Liver (tissue), 2 donors: ENCODE measurements around the gene MISFA.

Experiments
- FOXA1 ChIP-seq: IDR thresholded peaks from 2 replicates; pipeline ENCODE4 v1.6.1; 2016; ENCODE audit warnings: antibody characterized with exemption
- YY1 ChIP-seq: IDR thresholded peaks from 2 replicates; pipeline ENCODE4 v1.6.1; 2016; ENCODE audit warnings: antibody characterized with exemption, mild to moderate bottlenecking
- TF ChIP-seq, protein P1 (sequence below): fragments of 150-350 bp; IDR thresholded peaks from 2 replicates; pipeline ENCODE4 v1.5.1; 2017; ENCODE audit warnings: improper control_type of control experiment, low read depth, low read length; ENCODE audit not compliant: missing input control
- TF ChIP-seq, protein P2 (sequence below): IDR thresholded peaks from 2 replicates; pipeline ENCODE4 v1.6.1; 2016; ENCODE audit warnings: antibody characterized with exemption
- donor health status: healthy.

DNA sequence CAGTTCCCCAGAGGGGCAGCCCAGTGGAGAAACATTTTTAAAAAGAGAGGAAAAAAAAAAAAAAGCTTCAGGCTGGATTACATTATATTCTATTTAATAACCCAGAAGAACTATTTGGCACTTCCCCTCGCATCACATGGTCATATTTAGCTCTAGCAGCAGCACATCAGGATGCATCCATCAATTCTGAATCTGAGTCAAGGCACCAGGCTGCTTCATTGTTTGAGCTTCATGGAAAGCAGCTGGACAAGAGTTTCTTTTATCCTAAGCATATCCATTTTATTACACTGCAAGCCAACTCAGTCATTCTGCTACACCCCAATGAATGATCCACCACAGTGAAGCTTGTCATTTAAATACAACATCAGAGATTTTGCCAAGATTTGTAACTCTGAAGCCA, 24.6 kb downstream of the MISFA start:
- TF ChIP-seq, protein P1, sequence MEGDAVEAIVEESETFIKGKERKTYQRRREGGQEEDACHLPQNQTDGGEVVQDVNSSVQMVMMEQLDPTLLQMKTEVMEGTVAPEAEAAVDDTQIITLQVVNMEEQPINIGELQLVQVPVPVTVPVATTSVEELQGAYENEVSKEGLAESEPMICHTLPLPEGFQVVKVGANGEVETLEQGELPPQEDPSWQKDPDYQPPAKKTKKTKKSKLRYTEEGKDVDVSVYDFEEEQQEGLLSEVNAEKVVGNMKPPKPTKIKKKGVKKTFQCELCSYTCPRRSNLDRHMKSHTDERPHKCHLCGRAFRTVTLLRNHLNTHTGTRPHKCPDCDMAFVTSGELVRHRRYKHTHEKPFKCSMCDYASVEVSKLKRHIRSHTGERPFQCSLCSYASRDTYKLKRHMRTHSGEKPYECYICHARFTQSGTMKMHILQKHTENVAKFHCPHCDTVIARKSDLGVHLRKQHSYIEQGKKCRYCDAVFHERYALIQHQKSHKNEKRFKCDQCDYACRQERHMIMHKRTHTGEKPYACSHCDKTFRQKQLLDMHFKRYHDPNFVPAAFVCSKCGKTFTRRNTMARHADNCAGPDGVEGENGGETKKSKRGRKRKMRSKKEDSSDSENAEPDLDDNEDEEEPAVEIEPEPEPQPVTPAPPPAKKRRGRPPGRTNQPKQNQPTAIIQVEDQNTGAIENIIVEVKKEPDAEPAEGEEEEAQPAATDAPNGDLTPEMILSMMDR, result no peak
- TF ChIP-seq, protein P2, sequence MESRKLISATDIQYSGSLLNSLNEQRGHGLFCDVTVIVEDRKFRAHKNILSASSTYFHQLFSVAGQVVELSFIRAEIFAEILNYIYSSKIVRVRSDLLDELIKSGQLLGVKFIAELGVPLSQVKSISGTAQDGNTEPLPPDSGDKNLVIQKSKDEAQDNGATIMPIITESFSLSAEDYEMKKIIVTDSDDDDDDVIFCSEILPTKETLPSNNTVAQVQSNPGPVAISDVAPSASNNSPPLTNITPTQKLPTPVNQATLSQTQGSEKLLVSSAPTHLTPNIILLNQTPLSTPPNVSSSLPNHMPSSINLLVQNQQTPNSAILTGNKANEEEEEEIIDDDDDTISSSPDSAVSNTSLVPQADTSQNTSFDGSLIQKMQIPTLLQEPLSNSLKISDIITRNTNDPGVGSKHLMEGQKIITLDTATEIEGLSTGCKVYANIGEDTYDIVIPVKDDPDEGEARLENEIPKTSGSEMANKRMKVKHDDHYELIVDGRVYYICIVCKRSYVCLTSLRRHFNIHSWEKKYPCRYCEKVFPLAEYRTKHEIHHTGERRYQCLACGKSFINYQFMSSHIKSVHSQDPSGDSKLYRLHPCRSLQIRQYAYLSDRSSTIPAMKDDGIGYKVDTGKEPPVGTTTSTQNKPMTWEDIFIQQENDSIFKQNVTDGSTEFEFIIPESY, result no peak
- no peak for TF ChIP-seq FOXA1
- TF ChIP-seq YY1, result no peak
